ENCODE data around the gene TNN. TPM values are rescaled to one million over a fixed set of nuclear protein-coding genes. Genes with fewer than 3 reads are reported as not detected.

Gene TNN
- total RNA-seq, 1 donor from 2014 or later: not detected

GRCh38 chr1:175176246-175176645 lies 108.6 kb downstream of the TNN start:
- no peak for DNase-seq (ENCODE audit: low spot score)

GRCh38 chr1:175178056-175178455 lies 110.4 kb downstream of the TNN start:
- no peak for DNase-seq (ENCODE audit: low spot score)

- DNase-seq (ENCODE audit: low spot score): no peak
These were observed 110.8 kb downstream of the TNN start for GRCh38 chr1:175178456-175178855.

- no peak for DNase-seq (ENCODE audit: low spot score)
These were observed 112.4 kb downstream of the TNN start for GRCh38 chr1:175179837-175180590.

GRCh38 chr1:175182201-175182746 lies 114.6 kb downstream of the TNN start:
- no peak for DNase-seq (ENCODE audit: low spot score)

- DNase-seq (ENCODE audit: low spot score): no peak
These were observed 116.0 kb downstream of the TNN start for GRCh38 chr1:175183586-175183985.

GRCh38 chr1:175185903-175186302 lies 118.3 kb downstream of the TNN start:
- no peak for DNase-seq (ENCODE audit: low spot score)

GRCh38 chr1:175186433-175187160 lies 119.0 kb downstream of the TNN start:
- DNase-seq (ENCODE audit: low spot score): no peak

- DNase-seq (ENCODE audit: low spot score): peak; percentile 20
These were observed 121.3 kb downstream of the TNN start for GRCh38 chr1:175188936-175189335.

GRCh38 chr1:175191659-175192058 lies 124.0 kb downstream of the TNN start:
- DNase-seq (ENCODE audit: low spot score): no peak

- peak; percentile 32 for DNase-seq (ENCODE audit: low spot score)
These were observed 124.5 kb downstream of the TNN start for GRCh38 chr1:175192111-175192629.

GRCh38 chr1:175192630-175193526 lies 125.2 kb downstream of the TNN start, which contains the start of gene KIAA0040:
TSS of gene KIAA0040 (minus strand) at chr1:175192776. CDS start at chr1:175161013, 31,763 bp downstream.
- DNase-seq (ENCODE audit: low spot score): peak; percentile 64

- DNase-seq (ENCODE audit: low spot score): peak; percentile 19
These were observed 125.9 kb downstream of the TNN start for GRCh38 chr1:175193527-175193910.

- DNase-seq (ENCODE audit: low spot score): no peak
These were observed 127.6 kb downstream of the TNN start for GRCh38 chr1:175195281-175195680.

GRCh38 chr1:175195798-175196197 lies 128.2 kb downstream of the TNN start:
- DNase-seq (ENCODE audit: low spot score): no peak

GRCh38 chr1:175197531-175197930 lies 129.9 kb downstream of the TNN start:
- peak; percentile 22 for DNase-seq (ENCODE audit: low spot score)

Other genes with a start within 250 kb of the TNN start
- gene CACYBP, start 67.9 kb upstream of the TNN start, total RNA-seq (ENCODE audit: insufficient read depth, low replicate concordance): 254 TPM
- 38.5 TPM for gene MRPS14, start 44.4 kb upstream of the TNN start, total RNA-seq (ENCODE audit: insufficient read depth, low replicate concordance)
- 6.3 TPM for gene KIAA0040, start 124.9 kb downstream of the TNN start, total RNA-seq (ENCODE audit: insufficient read depth, low replicate concordance)